Heart right ventricle (tissue), 16 donors: ENCODE data around the gene ZNF423. TPM values are rescaled to one million over a fixed set of nuclear protein-coding genes. Genes with fewer than 3 reads are reported as not detected.

Experiments used
- ATAC-seq, 8 donors: fragments of 200-7000 bp; cut with Tn5 transposase; one replicate each; pipeline ENCODE4 v1.9.1; 2020; ENCODE audit warnings: mild to moderate bottlenecking in 8 of 8, moderate library complexity in 8 of 8, moderate number of reproducible peaks in 1 of 8
- DNase-seq, 2 donors: peaks; one replicate each; pipeline ENCODE4 v3.0.0-alpha.2; 2020
- H3K27ac ChIP-seq, 10 donors: fragments of 200-600 bp; sonication (generic) in 2 of 10; one replicate each; pipeline versions ENCODE4 v1.5.0 to v1.8.0; 2020 to 2022; ENCODE audit warnings: mild to moderate bottlenecking in 3 of 10
- H3K27me3 ChIP-seq, 7 donors: fragments of 200-600 bp; one replicate each; pipeline ENCODE4 v1.8.0; 2021 to 2022; ENCODE audit warnings: mild to moderate bottlenecking in 2 of 7
- H3K36me3 ChIP-seq, 9 donors: fragments of 200-600 bp; sonication (generic) in 1 of 9; one replicate each; pipeline versions ENCODE4 v1.5.0 to v1.8.0; 2020 to 2022; ENCODE audit warnings: mild to moderate bottlenecking in 2 of 9
- H3K4me1 ChIP-seq, 9 donors: fragments of 200-600 bp; sonication (generic) in 1 of 9; one replicate each; pipeline versions ENCODE4 v1.5.0 to v1.8.0; 2020 to 2022; ENCODE audit warnings: mild to moderate bottlenecking in 4 of 9
- H3K4me3 ChIP-seq, 10 donors: fragments of 200-600 bp; sonication (generic) in 2 of 10; one replicate each; pipeline versions ENCODE4 v1.5.0 to v1.8.0; 2020 to 2022; ENCODE audit warnings: mild to moderate bottlenecking in 7 of 10, moderate library complexity in 2 of 10
- H3K9me3 ChIP-seq, 11 donors: fragments of 200-600 bp in 10 of 11; sonication (generic) in 2 of 11; one replicate each; pipeline versions ENCODE4 v1.5.0 to v1.8.0; 2013 to 2022; ENCODE audit warnings: mild to moderate bottlenecking in 2 of 11, control low read depth in 1 of 11, moderate library complexity in 1 of 11
- CTCF ChIP-seq, 9 donors: fragments of 200-600 bp; sonication (generic) in 2 of 9; IDR thresholded peaks; one replicate each; pipeline versions ENCODE4 v1.5.0 to v1.8.0; 2021 to 2022; ENCODE audit warnings: antibody characterized with exemption in 9 of 9, mild to moderate bottlenecking in 5 of 9, moderate library complexity in 1 of 9
- WGBS, 2 donors: extraction: QIAGEN DNeasy Blood & Tissue Kit; methylation state at CpG; one replicate each; pipeline ENCODE4 v1.1.7; 2013; ENCODE audit warnings: inconsistent platforms in 1 of 2; 5-methylcytosine and 5-hydroxymethylcytosine counted together
- intact Hi-C, 10 donors: fragments of 100-400 bp; cut with DNase I; formaldehyde crosslinking; loops; one replicate each; pipeline versions ENCODE4 v1.11.1 to v1.14.2; 2022
- polyA plus RNA-seq, 2 donors: library from polyadenylated mRNA; stranded (reverse); fragments of 200-250 nt; gene quantifications; one replicate each; pipeline ENCODE4 v1.2.3, GENCODE V29; 2013
- total RNA-seq, 10 donors: library from RNA; stranded (reverse); fragmentation: NEBNext Ultra II Directional in 3 of 10; extraction: Animal tissue kit (Norgen Biotek cat#: 25700) in 3 of 10; gene quantifications; one replicate each; pipeline versions ENCODE4 v1.2.1 to v1.2.4, GENCODE V29; 2021 to 2023
- donor health status: Arrhythmogenic right ventricular cardiomyopathy.
- donor health status: ischemic (EF 13 %, LVEDD 7.1; RV severe dilation, severe dysfunction).
- donor health status: healthy with polysubstance abuse.
- donor health status: DM: no; HTN: yes; CAD: no.
- donor health status: DM: no; HTN: no; CAD: no.
- donor health status: ischemic (EF 25% LVEDD 6.9; RV normal size, moderate dysfunction).
- donor health status: ischemic (EF 25% LVEDD 5.7; RV mildly dilated, moderate dysfunction).
- donor health status: healthy.
- donor health status: DM: yes; HTN: yes; CAD: no.
- donor health status: Ischemic cardiomyopathy.
- donor health status: ischemic (EF 35%, LVEDD 5.7; RV mildly dilated, moderate dysfunction).
- donor health status: nonischemic (EF 11% LVEDD 7.7; RV severe dilation, severe dysfunction).
- donor health status: DM: yes; HTN: yes; CAD: no.
- donor health status: PGD.
- donor health status: ischemic (EF 29% LVEDD 5.4; RV normal size, mild dysfunction).
- donor health status: nonischemic (EF 23%, LVEDD 6.1; RV moderate dilation, normal function).

Gene ZNF423
- total and polyA plus RNA-seq, 12 donors = 2.6 to 10.6 (median 7.0) TPM

GRCh38 chr16:49599281-49599680 lies 256.6 kb downstream of the ZNF423 start:
- Histone ChIP-seq H3K9me3 (no peaks in the 10 kb centered on the region), H3K27ac (no peak overlapping the region), H3K4me3 (no peak overlapping the region), H3K36me3 (no peaks in the 10 kb centered on the region), H3K27me3 (no peaks in the 10 kb centered on the region), H3K4me1 (peaks cover 0 to 31% (median 20%) of the 10 kb centered on the region in 9 donors)
- intact Hi-C loops = loop anchor here in 4 of 10 donors (10.0 kb wide), 2 partner anchors 104 to 194 kb away; no protein-coding TSS in a partner anchor
- DNase-seq (no peak), ATAC-seq (no peak)
- TF ChIP-seq CTCF (IDR thresholded peaks at IDR 0.05) = no peak
- WGBS, 2 donors = 98% methylated on average over 2 of the region's 2 CpGs

GRCh38 chr16:49598383-49599170 lies 257.3 kb downstream of the ZNF423 start:
- Histone ChIP-seq H3K27ac (no peak overlapping the region), H3K36me3 (no peaks in the 10 kb centered on the region), H3K4me3 (no peak overlapping the region), H3K9me3 (no peaks in the 10 kb centered on the region), H3K4me1 (peaks cover 0 to 32% (median 20%) of the 10 kb centered on the region in 9 donors), H3K27me3 (no peaks in the 10 kb centered on the region)
- DNase-seq (no peak), ATAC-seq (no peak)
- no peak for TF ChIP-seq CTCF (IDR thresholded peaks at IDR 0.05)
- 88 to 90% methylated on average over 8 of the region's 8 CpGs for WGBS, 2 donors
- intact Hi-C loops = loop anchor here in 4 of 10 donors (10.0 kb wide), 2 partner anchors 104 to 194 kb away; no protein-coding TSS in a partner anchor

GRCh38 chr16:49597796-49598195 lies 258.1 kb downstream of the ZNF423 start:
- 69 to 88% methylated on average over 2 of the region's 2 CpGs for WGBS, 2 donors
- no peak for ATAC-seq

More at GRCh38 chr16:49597796-49598195, 258.1 kb downstream of the ZNF423 start:
- Histone ChIP-seq H3K9me3 (no peaks in the 10 kb centered on the region), H3K4me3 (no peak overlapping the region), H3K27me3 (peaks cover 0 to under 1% (median 0%) of the 10 kb centered on the region in 7 donors), H3K36me3 (no peaks in the 10 kb centered on the region), H3K4me1 (peaks cover 0 to 38% (median 20%) of the 10 kb centered on the region in 9 donors), H3K27ac (no peak overlapping the region)
- DNase-seq = no peak
- intact Hi-C loops = loop anchor here in 4 of 10 donors (10.0 kb wide), 2 partner anchors 103 to 193 kb away; no protein-coding TSS in a partner anchor
- no peak for TF ChIP-seq CTCF (IDR thresholded peaks at IDR 0.05)
